AG09309 (cell line): ENCODE results near the gene KANK4.

Experiments used
- DNase-seq: peaks from one replicate; pipeline ENCODE4 v3.0.0-alpha.2; 2010; ENCODE audit warnings: low read depth
- H3K4me3 ChIP-seq: 2 replicates; pipeline ENCODE4 v1.5.1; 2011; ENCODE audit warnings: mild to moderate bottlenecking, low read depth, low read length, moderate library complexity; ENCODE audit not compliant: control insufficient read depth
- CTCF ChIP-seq: IDR thresholded peaks from 2 replicates; pipeline ENCODE4 v1.5.1; 2011; ENCODE audit warnings: mild to moderate bottlenecking, low read depth, low read length, inconsistent platforms; ENCODE audit not compliant: insufficient read depth, control insufficient read depth; ENCODE audit errors: missing control alignments

Gene KANK4

GRCh38 chr1:62208087-62208486 is 111.1 kb downstream of the KANK4 start:
- DNase-seq: no peak
- TF ChIP-seq CTCF: no peak
- H3K4me3 ChIP-seq: no peak overlapping the region

GRCh38 chr1:62207187-62207586 is 112.0 kb downstream of the KANK4 start:
- H3K4me3 ChIP-seq: no peak overlapping the region
- TF ChIP-seq CTCF: no peak
- no peak for DNase-seq

- no peak overlapping the region for H3K4me3 ChIP-seq
Observed at GRCh38 chr1:62198781-62199125, 120.5 kb downstream of the KANK4 start.

GRCh38 chr1:62198069-62198780 is 121.0 kb downstream of the KANK4 start:
- no peak for DNase-seq
- no peak for TF ChIP-seq CTCF
- no peak overlapping the region for H3K4me3 ChIP-seq

More at GRCh38 chr1:62198781-62199125, 120.5 kb downstream of the KANK4 start:
- DNase-seq: no peak
- TF ChIP-seq CTCF: no peak

- DNase-seq: no peak
Observed at GRCh38 chr1:62196086-62196690, 123.0 kb downstream of the KANK4 start.

More at GRCh38 chr1:62196086-62196690, 123.0 kb downstream of the KANK4 start:
- no peak overlapping the region for H3K4me3 ChIP-seq
- TF ChIP-seq CTCF: no peak
